WI38 (cell line): ENCODE measurements around the gene PCSK9.

ENCODE experiments used
- H3K4me3 ChIP-seq: 2 replicates; pipeline ENCODE4 v1.5.1; 2011; ENCODE audit warnings: low read depth, mild to moderate bottlenecking, control low read depth, low read length
- CTCF ChIP-seq: IDR thresholded peaks from 2 replicates; pipeline ENCODE4 v1.5.1; 2012; ENCODE audit warnings: low read depth, mild to moderate bottlenecking, control low read depth, low read length

The PCSK9 gene

GRCh38 chr1:55047611-55048010 is 8.3 kb downstream of the PCSK9 start:
- no peak for TF ChIP-seq CTCF
- no peak overlapping the region for H3K4me3 ChIP-seq

- no peak for TF ChIP-seq CTCF
- H3K4me3 ChIP-seq = no peak overlapping the region
Measured at GRCh38 chr1:55048453-55049270, 9.3 kb downstream of the PCSK9 start.

- no peak overlapping the region for H3K4me3 ChIP-seq
- TF ChIP-seq CTCF = no peak
Measured at GRCh38 chr1:55049271-55049913, 10.0 kb downstream of the PCSK9 start.

GRCh38 chr1:55049914-55050278 is 10.5 kb downstream of the PCSK9 start:
- TF ChIP-seq CTCF = no peak
- H3K4me3 ChIP-seq = no peak overlapping the region

GRCh38 chr1:55050283-55050682 is 10.9 kb downstream of the PCSK9 start:
- TF ChIP-seq CTCF = no peak
- no peak overlapping the region for H3K4me3 ChIP-seq

GRCh38 chr1:55051169-55051568 is 11.8 kb downstream of the PCSK9 start:
- no peak overlapping the region for H3K4me3 ChIP-seq
- no peak for TF ChIP-seq CTCF

GRCh38 chr1:55051621-55052020 is 12.3 kb downstream of the PCSK9 start:
- TF ChIP-seq CTCF = no peak
- H3K4me3 ChIP-seq = no peak overlapping the region
